ENCODE measurements around the gene NMB.

DNA sequence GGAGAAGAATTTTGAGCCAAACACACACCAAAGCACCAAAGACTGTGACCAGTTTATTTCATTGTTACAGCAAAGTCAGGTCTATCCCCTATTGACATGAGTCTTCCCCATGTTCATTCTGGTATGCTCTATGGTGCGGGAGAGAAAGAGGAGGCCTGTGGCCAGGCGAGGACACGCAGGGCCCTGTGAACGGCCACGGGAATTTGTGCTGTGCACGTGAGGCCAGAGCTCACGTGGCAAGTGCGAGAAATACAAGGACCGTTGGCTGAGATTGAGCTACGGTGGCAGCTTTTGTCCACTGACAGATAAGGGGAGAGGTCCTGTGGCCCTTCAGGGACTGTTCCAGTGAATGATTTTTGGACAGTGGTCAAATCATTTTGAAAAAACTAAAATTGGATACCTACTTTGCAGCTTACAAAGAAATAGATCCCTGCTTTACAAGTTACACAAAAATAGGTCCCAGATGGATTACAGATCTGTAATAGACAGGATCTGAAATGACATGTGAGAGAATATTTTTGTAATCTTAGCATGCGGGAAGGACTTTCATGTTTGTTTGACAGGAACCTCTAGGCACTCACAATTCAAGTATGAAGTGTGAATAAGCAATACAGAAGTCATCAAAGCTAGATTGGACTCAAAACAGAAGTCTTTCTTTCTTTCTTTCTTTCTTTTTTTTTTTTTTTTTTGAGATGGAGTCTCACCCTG lies 48.0 kb downstream of the NMB start:
- TF ChIP-seq, protein P1, sequence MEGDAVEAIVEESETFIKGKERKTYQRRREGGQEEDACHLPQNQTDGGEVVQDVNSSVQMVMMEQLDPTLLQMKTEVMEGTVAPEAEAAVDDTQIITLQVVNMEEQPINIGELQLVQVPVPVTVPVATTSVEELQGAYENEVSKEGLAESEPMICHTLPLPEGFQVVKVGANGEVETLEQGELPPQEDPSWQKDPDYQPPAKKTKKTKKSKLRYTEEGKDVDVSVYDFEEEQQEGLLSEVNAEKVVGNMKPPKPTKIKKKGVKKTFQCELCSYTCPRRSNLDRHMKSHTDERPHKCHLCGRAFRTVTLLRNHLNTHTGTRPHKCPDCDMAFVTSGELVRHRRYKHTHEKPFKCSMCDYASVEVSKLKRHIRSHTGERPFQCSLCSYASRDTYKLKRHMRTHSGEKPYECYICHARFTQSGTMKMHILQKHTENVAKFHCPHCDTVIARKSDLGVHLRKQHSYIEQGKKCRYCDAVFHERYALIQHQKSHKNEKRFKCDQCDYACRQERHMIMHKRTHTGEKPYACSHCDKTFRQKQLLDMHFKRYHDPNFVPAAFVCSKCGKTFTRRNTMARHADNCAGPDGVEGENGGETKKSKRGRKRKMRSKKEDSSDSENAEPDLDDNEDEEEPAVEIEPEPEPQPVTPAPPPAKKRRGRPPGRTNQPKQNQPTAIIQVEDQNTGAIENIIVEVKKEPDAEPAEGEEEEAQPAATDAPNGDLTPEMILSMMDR (IDR thresholded peaks at IDR 0.05): no peak
- TF ChIP-seq POLR2A (IDR thresholded peaks at IDR 0.05) (no peak), EP300 (IDR thresholded peaks at IDR 0.05) (no peak)
